Measurements from ENCODE around the gene RPL18.

The RPL18 gene

DNA sequence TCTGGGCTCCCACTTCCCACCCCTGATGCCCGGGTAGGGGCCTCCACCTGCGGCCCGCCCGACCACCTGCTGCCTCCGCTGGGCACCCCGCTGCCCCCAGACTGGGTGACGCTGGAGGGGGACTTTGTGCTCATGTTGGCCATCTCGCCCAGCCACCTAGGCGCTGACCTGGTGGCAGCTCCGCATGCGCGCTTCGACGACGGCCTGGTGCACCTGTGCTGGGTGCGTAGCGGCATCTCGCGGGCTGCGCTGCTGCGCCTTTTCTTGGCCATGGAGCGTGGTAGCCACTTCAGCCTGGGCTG is 10.3 kb upstream of the RPL18 start:
- peak overlapping the region; percentile 92 for H3K27ac ChIP-seq (ENCODE audit: low read depth, low read length)

DNA sequence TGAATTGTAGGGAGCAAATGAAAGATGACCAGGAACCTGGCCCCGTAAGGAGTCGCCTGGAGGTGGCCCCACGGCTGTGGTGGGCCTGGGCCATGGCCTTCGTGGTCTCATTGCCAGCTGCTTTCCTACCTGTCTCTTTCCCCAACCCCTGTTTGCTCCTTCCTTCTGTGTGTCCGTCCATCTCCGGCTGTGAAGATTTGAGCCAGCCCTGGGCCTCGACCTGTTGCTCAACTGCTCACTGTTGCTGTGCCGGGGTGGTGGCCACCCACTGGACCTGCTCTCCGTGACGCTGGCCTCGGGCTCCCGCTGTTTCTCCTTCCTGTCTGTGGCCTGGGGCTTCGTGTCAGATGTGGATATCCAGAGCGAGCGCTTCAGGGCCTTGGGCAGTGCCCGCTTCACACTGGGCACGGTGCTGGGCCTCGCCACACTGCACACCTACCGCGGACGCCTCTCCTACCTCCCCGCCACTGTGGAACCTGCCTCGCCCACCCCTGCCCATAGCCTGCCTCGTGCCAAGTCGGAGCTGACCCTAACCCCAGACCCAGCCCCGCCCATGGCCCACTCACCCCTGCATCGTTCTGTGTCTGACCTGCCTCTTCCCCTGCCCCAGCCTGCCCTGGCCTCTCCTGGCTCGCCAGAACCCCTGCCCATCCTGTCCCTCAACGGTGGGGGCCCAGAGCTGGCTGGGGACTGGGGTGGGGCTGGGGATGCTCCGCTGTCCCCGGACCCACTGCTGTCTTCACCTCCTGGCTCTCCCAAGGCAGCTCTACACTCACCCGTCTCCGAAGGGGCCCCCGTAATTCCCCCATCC is 9.7 kb upstream of the RPL18 start:
- Histone ChIP-seq H3K36me3 (ENCODE audit: control insufficient read depth, insufficient read depth, low read length) (peaks cover 20% of the 10 kb centered on the region), H3K9me3 (ENCODE audit: control insufficient read depth, insufficient read depth, low read length) (no peaks in the 10 kb centered on the region), H3K27ac (ENCODE audit: low read depth, low read length) (no peak overlapping the region), H3K4me3 (ENCODE audit: low read depth, low read length) (no peak overlapping the region), H3K27me3 (ENCODE audit: control insufficient read depth, insufficient read depth, low read length) (no peaks in the 10 kb centered on the region), H3K9ac (ENCODE audit: low read depth, low read length) (no peak overlapping the region), H3K4me1 (ENCODE audit: control insufficient read depth, insufficient read depth, low read length) (peaks cover 24% of the 10 kb centered on the region)

More for the DNA sequence above, 10.3 kb upstream of the RPL18 start:
- Histone ChIP-seq H3K4me1 (ENCODE audit: control insufficient read depth, insufficient read depth, low read length) (peaks cover 28% of the 10 kb centered on the region), H3K9ac (ENCODE audit: low read depth, low read length) (no peak overlapping the region), H3K27me3 (ENCODE audit: control insufficient read depth, insufficient read depth, low read length) (no peaks in the 10 kb centered on the region), H3K4me3 (ENCODE audit: low read depth, low read length) (peak overlapping the region; percentile 16; the same call in 1 of the 2 replicates), H3K9me3 (ENCODE audit: control insufficient read depth, insufficient read depth, low read length) (no peaks in the 10 kb centered on the region), H3K36me3 (ENCODE audit: control insufficient read depth, insufficient read depth, low read length) (peaks cover 20% of the 10 kb centered on the region)

DNA sequence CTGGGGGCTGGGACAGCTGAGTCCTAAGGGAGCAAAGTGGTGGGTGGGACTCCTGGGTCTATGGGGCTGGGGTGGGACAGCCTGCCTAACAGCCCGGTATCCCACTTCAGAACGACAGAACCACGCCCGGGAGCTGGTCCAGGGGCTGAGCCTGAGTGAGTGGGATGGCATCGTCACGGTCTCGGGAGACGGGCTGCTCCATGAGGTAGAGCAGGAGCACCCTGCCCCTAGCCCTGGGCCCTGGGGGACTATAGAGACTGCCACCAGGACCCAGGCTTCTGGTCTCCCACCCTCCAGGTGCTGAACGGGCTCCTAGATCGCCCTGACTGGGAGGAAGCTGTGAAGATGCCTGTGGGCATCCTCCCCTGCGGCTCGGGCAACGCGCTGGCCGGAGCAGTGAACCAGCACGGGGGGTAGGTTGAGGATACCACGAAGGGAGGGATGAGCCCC is 8.9 kb upstream of the RPL18 start:
- Histone ChIP-seq H3K9me3 (ENCODE audit: control insufficient read depth, insufficient read depth, low read length) (no peaks in the 10 kb centered on the region), H3K27me3 (ENCODE audit: control insufficient read depth, insufficient read depth, low read length) (no peaks in the 10 kb centered on the region), H3K27ac (ENCODE audit: low read depth, low read length) (peak overlapping the region; percentile 66), H3K9ac (ENCODE audit: low read depth, low read length) (no peak overlapping the region), H3K36me3 (ENCODE audit: control insufficient read depth, insufficient read depth, low read length) (peaks cover 17% of the 10 kb centered on the region; the same call in 1 of the 2 replicates), H3K4me1 (ENCODE audit: control insufficient read depth, insufficient read depth, low read length) (peaks cover 30% of the 10 kb centered on the region), H3K4me3 (ENCODE audit: low read depth, low read length) (no peak overlapping the region)

DNA sequence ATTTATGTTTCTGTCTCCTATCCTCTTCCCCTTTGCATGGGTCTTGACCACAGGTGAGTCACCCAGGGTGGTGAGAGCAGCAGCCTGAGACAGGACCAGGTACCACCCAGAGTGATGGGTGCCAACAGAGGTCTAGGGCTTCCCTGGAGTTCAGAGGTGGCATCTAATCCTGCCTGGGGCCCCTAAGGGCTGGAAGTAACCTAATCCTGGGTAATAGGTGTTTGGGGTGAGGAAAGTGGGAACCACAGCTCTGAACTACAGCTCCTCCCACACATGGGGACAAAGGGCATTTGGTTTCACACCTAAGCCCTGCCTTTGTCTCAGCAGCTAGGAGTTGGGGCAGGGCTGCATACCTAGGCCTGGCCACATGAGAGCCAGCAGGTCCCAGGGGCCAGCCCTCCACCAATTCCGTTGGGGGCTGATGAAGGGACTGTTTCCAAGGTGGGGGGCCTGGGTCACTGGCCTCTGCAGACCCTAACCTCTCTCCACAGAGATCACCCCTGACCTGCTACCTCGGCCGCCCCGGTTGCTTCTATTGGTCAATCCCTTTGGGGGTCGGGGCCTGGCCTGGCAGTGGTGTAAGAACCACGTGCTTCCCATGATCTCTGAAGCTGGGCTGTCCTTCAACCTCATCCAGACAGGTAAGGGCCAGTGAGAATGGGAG is 8.4 kb upstream of the RPL18 start:
- Histone ChIP-seq H3K4me3 (ENCODE audit: low read depth, low read length) (no peak overlapping the region), H3K36me3 (ENCODE audit: control insufficient read depth, insufficient read depth, low read length) (peaks cover 17% of the 10 kb centered on the region; the same call in 1 of the 2 replicates), H3K9me3 (ENCODE audit: control insufficient read depth, insufficient read depth, low read length) (no peaks in the 10 kb centered on the region), H3K27ac (ENCODE audit: low read depth, low read length) (peak overlapping the region; percentile 66), H3K27me3 (ENCODE audit: control insufficient read depth, insufficient read depth, low read length) (no peaks in the 10 kb centered on the region), H3K9ac (ENCODE audit: low read depth, low read length) (no peak overlapping the region), H3K4me1 (ENCODE audit: control insufficient read depth, insufficient read depth, low read length) (peaks cover 30% of the 10 kb centered on the region)

DNA sequence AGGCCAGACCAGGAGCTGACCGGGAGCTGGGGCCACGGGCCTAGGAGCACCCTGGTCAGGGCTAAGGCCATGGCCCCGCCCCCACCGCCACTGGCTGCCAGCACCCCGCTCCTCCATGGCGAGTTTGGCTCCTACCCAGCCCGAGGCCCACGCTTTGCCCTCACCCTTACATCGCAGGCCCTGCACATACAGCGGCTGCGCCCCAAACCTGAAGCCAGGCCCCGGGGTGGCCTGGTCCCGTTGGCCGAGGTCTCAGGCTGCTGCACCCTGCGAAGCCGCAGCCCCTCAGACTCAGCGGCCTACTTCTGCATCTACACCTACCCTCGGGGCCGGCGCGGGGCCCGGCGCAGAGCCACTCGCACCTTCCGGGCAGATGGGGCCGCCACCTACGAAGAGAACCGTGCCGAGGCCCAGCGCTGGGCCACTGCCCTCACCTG is 6.9 kb upstream of the RPL18 start:
- Histone ChIP-seq H3K4me1 (ENCODE audit: control insufficient read depth, insufficient read depth, low read length) (peaks cover 24% of the 10 kb centered on the region), H3K27ac (ENCODE audit: low read depth, low read length) (no peak overlapping the region), H3K4me3 (ENCODE audit: low read depth, low read length) (no peak overlapping the region), H3K9me3 (ENCODE audit: control insufficient read depth, insufficient read depth, low read length) (no peaks in the 10 kb centered on the region), H3K27me3 (ENCODE audit: control insufficient read depth, insufficient read depth, low read length) (no peaks in the 10 kb centered on the region), H3K9ac (ENCODE audit: low read depth, low read length) (no peak overlapping the region), H3K36me3 (ENCODE audit: control insufficient read depth, insufficient read depth, low read length) (peaks cover 22% of the 10 kb centered on the region)

DNA sequence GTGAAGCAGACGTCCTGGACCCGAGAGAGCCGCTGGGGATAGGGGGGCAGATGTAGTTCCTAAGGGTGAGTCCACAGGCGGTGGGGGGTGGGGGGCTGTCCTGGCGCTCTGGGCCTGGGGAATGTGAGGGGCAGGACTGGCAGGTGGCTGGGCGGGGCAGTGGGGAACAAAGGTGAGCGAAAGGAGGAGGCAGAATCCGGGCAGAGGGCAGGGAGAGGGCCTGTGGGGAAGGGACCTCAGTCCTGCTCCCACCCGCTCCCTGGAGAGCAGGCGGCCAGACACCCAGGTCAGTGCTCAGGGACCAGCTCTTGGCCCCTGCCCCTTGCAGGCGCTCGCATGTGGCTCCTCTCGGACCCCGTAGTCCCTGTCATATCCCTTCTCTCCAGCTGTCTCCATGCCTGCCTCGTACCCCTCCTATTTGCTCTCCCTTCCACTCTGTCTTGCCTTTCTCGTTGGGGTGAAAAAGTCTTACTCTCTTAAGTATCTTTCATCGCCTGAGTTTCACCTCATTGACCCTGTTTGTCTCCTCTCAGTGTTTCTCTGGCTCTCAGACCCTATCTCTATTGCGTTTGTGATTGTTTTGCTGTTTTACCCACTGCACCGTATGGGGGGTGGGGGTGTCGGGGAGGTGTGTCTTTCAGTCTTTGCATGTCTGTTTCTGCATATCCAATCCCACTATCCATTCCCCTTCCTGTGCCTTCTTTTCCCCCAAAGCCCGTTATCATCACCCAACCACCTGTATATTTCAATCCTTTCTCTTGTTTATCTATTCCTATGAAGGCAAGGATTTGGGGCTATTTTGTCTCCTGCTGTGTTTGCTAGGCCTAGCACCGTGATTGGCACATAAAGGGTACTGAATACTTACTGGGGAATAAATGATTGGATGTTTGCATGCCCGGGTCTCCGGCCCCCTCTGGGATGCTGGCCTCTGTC is 6.1 kb upstream of the RPL18 start:
- 0 out of 2 replicates have a peak overlapping the region, but pooled peaks have one; percentile 62 for H3K9ac ChIP-seq (ENCODE audit: low read depth, low read length)
- no peaks in the 10 kb centered on the region for H3K9me3 ChIP-seq (ENCODE audit: control insufficient read depth, insufficient read depth, low read length)
- peak overlapping the region; percentile 85 for H3K27ac ChIP-seq (ENCODE audit: low read depth, low read length)
- H3K4me1 ChIP-seq (ENCODE audit: control insufficient read depth, insufficient read depth, low read length): peaks cover 18% of the 10 kb centered on the region
- H3K4me3 ChIP-seq (ENCODE audit: low read depth, low read length): peak overlapping the region; percentile 80
- no peaks in the 10 kb centered on the region for H3K27me3 ChIP-seq (ENCODE audit: control insufficient read depth, insufficient read depth, low read length)
- H3K36me3 ChIP-seq (ENCODE audit: control insufficient read depth, insufficient read depth, low read length): peaks cover 22% of the 10 kb centered on the region

DNA sequence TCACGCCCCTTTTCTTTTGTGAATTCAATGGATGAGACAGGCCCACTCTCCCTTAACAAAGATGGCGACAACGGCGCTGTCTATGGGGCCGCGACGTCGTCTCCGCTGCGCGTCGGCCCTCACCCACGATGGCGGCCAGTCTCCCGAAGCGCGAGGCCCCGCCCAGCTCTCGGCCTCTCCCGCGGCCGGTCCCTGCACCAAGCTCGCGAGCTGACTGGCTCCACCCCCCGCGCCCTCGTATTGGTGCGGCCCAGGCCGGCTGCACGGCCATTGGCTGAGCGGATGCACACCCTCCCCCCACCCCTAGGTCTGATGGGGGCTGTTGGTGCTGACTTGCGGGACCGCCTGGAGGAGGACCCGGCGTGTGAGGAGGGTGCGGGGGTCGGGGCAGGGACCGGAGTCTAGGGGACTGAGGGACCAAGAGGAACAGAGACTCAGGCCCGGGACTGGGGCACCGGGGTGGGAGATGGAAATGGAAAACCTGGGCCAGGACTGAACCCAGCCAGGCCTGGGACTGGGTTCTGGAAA is 5.2 kb upstream of the RPL18 start:
- H3K27me3 ChIP-seq (ENCODE audit: control insufficient read depth, insufficient read depth, low read length): no peaks in the 10 kb centered on the region
- peaks cover 22% of the 10 kb centered on the region for H3K36me3 ChIP-seq (ENCODE audit: control insufficient read depth, insufficient read depth, low read length)
- peak overlapping the region; percentile 86 for H3K27ac ChIP-seq (ENCODE audit: low read depth, low read length)
- H3K4me3 ChIP-seq (ENCODE audit: low read depth, low read length): peak overlapping the region; percentile 80
- no peaks in the 10 kb centered on the region for H3K9me3 ChIP-seq (ENCODE audit: control insufficient read depth, insufficient read depth, low read length)
- H3K4me1 ChIP-seq (ENCODE audit: control insufficient read depth, insufficient read depth, low read length): peaks cover 15% of the 10 kb centered on the region
- H3K9ac ChIP-seq (ENCODE audit: low read depth, low read length): peak overlapping the region; percentile 67

DNA sequence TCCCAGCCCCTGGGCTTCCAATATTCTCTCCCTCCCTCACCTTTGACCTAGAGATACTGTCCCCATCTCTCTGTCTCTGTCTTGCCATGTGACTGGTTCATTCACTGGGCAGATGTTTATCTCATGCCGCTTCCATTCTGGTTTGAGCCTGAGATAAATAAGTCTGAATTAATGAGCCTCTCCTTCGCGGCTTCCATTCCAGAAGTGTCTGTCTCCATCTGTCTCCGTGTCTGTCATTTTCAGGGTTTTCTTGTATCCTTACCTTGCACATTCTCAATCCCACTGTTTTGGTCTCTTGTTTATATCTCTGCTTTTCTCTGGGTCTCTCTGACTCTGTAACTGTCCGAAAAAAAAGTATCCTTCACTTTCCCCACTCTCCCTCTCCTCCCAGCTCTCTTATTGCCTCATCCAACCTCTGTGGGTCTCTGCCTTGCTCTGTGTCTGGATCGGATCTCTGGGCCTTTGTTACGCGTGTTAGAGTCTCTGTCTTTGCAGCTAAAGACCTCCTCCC is 4.6 kb upstream of the RPL18 start:
- Histone ChIP-seq H3K4me3 (ENCODE audit: low read depth, low read length) (peak overlapping the region; percentile 64), H3K27ac (ENCODE audit: low read depth, low read length) (peak overlapping the region; percentile 86), H3K9me3 (ENCODE audit: control insufficient read depth, insufficient read depth, low read length) (no peaks in the 10 kb centered on the region), H3K4me1 (ENCODE audit: control insufficient read depth, insufficient read depth, low read length) (peaks cover 15% of the 10 kb centered on the region), H3K9ac (ENCODE audit: low read depth, low read length) (peak overlapping the region; percentile 67), H3K36me3 (ENCODE audit: control insufficient read depth, insufficient read depth, low read length) (peaks cover 21% of the 10 kb centered on the region), H3K27me3 (ENCODE audit: control insufficient read depth, insufficient read depth, low read length) (no peaks in the 10 kb centered on the region)

DNA sequence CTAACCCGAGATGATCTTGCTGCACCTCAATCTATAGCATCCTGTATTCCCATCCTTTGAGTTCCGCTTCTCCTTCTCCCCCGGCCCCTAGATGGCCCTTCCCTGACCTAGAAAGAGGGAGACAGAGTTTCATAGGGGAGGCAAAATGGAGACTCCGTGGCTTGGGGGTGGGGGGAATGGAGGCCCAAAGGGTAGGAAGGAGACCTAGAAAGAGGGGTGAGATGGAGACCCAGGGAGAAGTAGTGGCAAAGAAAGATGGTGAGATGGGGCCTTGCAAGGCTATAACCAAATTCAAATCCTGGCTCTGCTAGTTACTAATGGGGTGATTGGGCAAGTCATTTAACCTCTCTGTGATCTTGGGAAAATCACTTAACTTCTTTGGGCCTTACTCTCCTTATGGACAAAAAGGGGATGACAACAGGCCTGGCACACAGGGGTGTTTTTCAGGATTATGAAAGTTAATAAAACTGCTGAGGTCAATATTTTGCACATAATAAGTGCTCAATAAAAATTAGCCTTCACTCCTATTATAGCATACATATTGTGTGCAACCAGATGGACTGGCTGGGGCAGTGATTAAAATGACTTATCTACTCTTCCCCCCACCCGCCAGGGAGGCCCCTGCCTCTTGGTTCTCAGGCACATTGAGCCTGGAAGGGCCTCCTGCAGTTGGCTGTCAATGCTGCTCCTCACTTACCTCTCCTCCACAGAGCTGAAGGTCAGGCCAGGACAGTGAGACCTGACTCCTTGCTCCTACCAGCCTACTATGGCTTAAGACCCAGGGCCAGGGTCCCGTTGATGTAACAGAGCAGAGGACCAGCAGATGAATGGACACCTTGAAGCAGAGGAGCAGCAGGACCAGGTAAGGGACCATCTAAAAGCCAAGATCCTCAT is 961 bp upstream of the RPL18 start:
- Histone ChIP-seq H3K9me3 (ENCODE audit: control insufficient read depth, insufficient read depth, low read length) (no peaks in the 10 kb centered on the region), H3K36me3 (ENCODE audit: control insufficient read depth, insufficient read depth, low read length) (peaks cover 38% of the 10 kb centered on the region), H3K9ac (ENCODE audit: low read depth, low read length) (peak overlapping the region; percentile 67), H3K27ac (ENCODE audit: low read depth, low read length) (peak overlapping the region; percentile 95), H3K4me3 (ENCODE audit: low read depth, low read length) (peak overlapping the region; percentile 95), H3K4me1 (ENCODE audit: control insufficient read depth, insufficient read depth, low read length) (peaks cover 33% of the 10 kb centered on the region), H3K27me3 (ENCODE audit: control insufficient read depth, insufficient read depth, low read length) (no peaks in the 10 kb centered on the region)
